Adrenal gland (tissue), 12 donors: ENCODE results near the gene NRAP. TPM values are rescaled to one million over a fixed set of nuclear protein-coding genes. Genes with fewer than 3 reads are reported as not detected.

Experiments
- DNase-seq, 7 donors: peaks; one replicate each; pipeline ENCODE4 v3.0.0-alpha.2; 2019 to 2020
- H3K27ac ChIP-seq, 5 donors: fragments of 200-600 bp; sonication (generic) in 4 of 5; 1 replicate in 3 of 5; 2 replicates in 2 of 5; pipeline versions ENCODE4 v1.5.1 to v1.8.0; 2016 to 2020; ENCODE audit warnings: mild to moderate bottlenecking in 1 of 5
- H3K27me3 ChIP-seq: fragments of 200-600 bp; 2 replicates; pipeline ENCODE4 v1.8.0; 2021
- H3K36me3 ChIP-seq, 2 donors: fragments of 200-600 bp; replicated peaks in 1 of 2; 1 replicate in 1 of 2; 2 replicates in 1 of 2; pipeline versions ENCODE4 v1.5.1 to v1.8.0; 2018 to 2022
- H3K4me1 ChIP-seq, 2 donors: fragments of 200-600 bp; replicated peaks in 1 of 2; 1 replicate in 1 of 2; 2 replicates in 1 of 2; pipeline versions ENCODE4 v1.5.1 to v1.8.0; 2018 to 2021
- H3K4me3 ChIP-seq, 4 donors: fragments of 200-600 bp; sonication (generic) in 3 of 4; one replicate each; pipeline ENCODE4 v1.5.1; 2016 to 2018
- H3K9me3 ChIP-seq, 3 donors: fragments of 200-600 bp; sonication (generic) in 1 of 3; replicated peaks in 1 of 3; 1 replicate in 2 of 3; 2 replicates in 1 of 3; pipeline versions ENCODE4 v1.5.1 to v1.8.0; 2016 to 2021
- POLR2A ChIP-seq, 2 donors: fragments of 450-650 bp; IDR thresholded peaks; one replicate each; pipeline ENCODE4 v1.6.1; 2017; ENCODE audit warnings: antibody characterized with exemption in 2 of 2, mild to moderate bottlenecking in 2 of 2, moderate library complexity in 1 of 2
- WGBS, 4 donors: extraction: QIAGEN DNeasy Blood & Tissue Kit in 2 of 4; methylation state at CpG; one replicate each; pipeline versions ENCODE4 v1.1.5 to v1.1.7; 2013 to 2017; 5-methylcytosine and 5-hydroxymethylcytosine counted together
- intact Hi-C, 2 donors: fragments of 100-400 bp; cut with DNase I; formaldehyde crosslinking; loops; one replicate each; pipeline versions ENCODE4 v1.14.1 to v1.15.0; 2022 to 2023
- polyA plus RNA-seq, 3 donors: library from polyadenylated mRNA; stranded (reverse); fragments of 200-250 nt in 2 of 3; fragments of 350-450 nt in 1 of 3; fragmentation: Illumina TruSeq in 1 of 3; extraction: RNeasy Lipid Tissue Mini Kit (QIAGEN cat#74804) in 1 of 3; gene quantifications; one replicate each; pipeline ENCODE4 v1.2.3, GENCODE V29; 2013 to 2014
- total RNA-seq, 9 donors: library from RNA; depleted of rRNA in 4 of 9; stranded (reverse); fragments of >200 nt in 4 of 9; fragments of 120-200 nt in 1 of 9; fragmentation: NEBNext Ultra II Directional in 1 of 9; extraction: Animal tissue kit (Norgen Biotek cat#: 25700) in 1 of 9; gene quantifications; one replicate each; pipeline versions ENCODE4 v1.1.0 to v1.2.4, GENCODE V29; 2013 to 2023
- TF ChIP-seq, protein P1 (sequence below), 6 experiments: fragments of 450-650 bp in 4 of 6; fragments of 200-600 bp in 2 of 6; sonication (generic) in 1 of 6; IDR thresholded peaks; 1 replicate in 5 of 6; 2 replicates in 1 of 6; pipeline versions ENCODE4 v1.5.1 to v1.8.0; 2016 to 2021; ENCODE audit warnings: antibody characterized with exemption in 6 of 6, mild to moderate bottlenecking in 2 of 6, moderate library complexity in 1 of 6
- donor health status: healthy with polysubstance abuse.
- donor health status: Bipolar disorder and iron deficiency.
- donor health status: DM: yes; HTN: yes; CAD: no.
- donor health status: DM: no; HTN: no; CAD: no.
- donor health status: DM: no; HTN: no; CAD: no.
- donor health status: DM: yes; HTN: yes; CAD: no.

NRAP gene
- total and polyA plus RNA-seq, 12 donors = 0.03 to 2.0 (median 0.09) TPM; not detected in 8

DNA sequence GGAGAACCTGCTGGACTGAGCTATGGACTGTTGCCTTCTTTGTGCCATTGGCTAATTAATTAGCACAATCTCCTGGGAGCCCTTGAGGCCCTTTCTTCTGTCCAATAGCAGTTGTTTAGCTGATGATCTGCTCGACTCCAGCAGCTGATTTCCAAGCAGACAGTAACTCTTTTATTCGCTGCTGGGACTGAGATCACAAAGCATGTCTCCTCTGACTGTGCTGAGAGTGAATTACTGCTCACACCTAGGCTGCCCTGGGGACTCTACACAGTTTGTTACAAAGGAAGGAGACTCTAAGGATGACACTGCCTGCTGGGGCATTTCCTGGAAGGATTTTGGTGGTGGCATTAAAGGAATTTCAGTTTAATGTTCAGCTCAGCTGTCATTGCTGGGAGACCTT, 47.3 kb upstream of the NRAP start:
- no peaks in the 10 kb centered on the region for H3K36me3 ChIP-seq
- whole genome bisulfite sequencing, 4 donors = 75 to 86% (median 78%) methylated on average over 2 of the region's 2 CpGs
- no peak overlapping the region for H3K27ac ChIP-seq
- intact Hi-C loops = no loop called here
- H3K9me3 ChIP-seq = no peaks in the 10 kb centered on the region
- peaks cover 0 to 18% of the 10 kb centered on the region in 2 donors for H3K4me1 ChIP-seq
- TF ChIP-seq, protein P1, sequence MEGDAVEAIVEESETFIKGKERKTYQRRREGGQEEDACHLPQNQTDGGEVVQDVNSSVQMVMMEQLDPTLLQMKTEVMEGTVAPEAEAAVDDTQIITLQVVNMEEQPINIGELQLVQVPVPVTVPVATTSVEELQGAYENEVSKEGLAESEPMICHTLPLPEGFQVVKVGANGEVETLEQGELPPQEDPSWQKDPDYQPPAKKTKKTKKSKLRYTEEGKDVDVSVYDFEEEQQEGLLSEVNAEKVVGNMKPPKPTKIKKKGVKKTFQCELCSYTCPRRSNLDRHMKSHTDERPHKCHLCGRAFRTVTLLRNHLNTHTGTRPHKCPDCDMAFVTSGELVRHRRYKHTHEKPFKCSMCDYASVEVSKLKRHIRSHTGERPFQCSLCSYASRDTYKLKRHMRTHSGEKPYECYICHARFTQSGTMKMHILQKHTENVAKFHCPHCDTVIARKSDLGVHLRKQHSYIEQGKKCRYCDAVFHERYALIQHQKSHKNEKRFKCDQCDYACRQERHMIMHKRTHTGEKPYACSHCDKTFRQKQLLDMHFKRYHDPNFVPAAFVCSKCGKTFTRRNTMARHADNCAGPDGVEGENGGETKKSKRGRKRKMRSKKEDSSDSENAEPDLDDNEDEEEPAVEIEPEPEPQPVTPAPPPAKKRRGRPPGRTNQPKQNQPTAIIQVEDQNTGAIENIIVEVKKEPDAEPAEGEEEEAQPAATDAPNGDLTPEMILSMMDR (IDR thresholded peaks at IDR 0.05) = no peak
- TF ChIP-seq POLR2A (IDR thresholded peaks at IDR 0.05) = no peak
- DNase-seq = no peak
- no peaks in the 10 kb centered on the region for H3K27me3 ChIP-seq
- no peak overlapping the region for H3K4me3 ChIP-seq

DNA sequence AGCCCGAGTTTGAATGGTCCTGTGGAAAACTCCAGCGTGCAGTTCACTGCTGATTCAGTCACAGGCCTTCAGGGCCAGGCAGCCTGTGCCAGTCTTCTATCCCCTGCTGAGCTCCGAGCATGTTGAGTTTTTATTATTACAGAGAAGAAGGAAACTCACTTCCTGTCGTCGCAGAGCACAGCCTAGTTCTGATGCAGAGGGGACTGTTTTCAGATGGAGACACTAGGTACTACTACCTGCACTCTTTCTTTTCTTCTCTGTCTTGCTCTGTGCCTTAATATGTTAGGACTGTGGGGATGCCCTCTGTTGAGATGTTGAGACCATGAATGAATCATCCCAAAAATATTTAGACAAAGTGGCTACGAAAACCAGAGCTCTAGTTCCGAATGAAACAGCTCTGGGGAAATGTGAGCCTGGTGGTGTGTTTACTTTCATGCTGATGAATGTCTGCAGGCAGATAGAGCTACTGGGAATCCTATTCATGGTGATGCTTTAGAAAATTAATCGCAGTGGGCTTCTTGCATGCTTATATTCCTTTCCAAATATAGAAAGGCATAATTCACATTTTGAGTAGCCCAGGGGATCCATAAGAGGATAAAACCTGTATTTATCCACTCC, 45.5 kb upstream of the NRAP start:
- DNase-seq = peak in 3 of 7 donors; percentile 35 to 53 (median 49)
- Histone ChIP-seq H3K9me3 (no peaks in the 10 kb centered on the region), H3K4me3 (no peak overlapping the region), H3K36me3 (no peaks in the 10 kb centered on the region), H3K4me1 (peaks cover 0 to 18% of the 10 kb centered on the region in 2 donors), H3K27me3 (no peaks in the 10 kb centered on the region), H3K27ac (peak overlapping the region in 3 of 5 donors; percentile 13 to 40 (median 26))
- intact Hi-C loops = loop anchor here in 1 of 2 donors (10.0 kb wide), 1 partner anchor 395 kb away; no protein-coding TSS in a partner anchor
- TF ChIP-seq, protein P1 (IDR thresholded peaks at IDR 0.05) = no peak
- TF ChIP-seq POLR2A (IDR thresholded peaks at IDR 0.05) = no peak
- 37 to 41% (median 37%) methylated on average over 8 of the region's 8 CpGs for WGBS, 4 donors

DNA sequence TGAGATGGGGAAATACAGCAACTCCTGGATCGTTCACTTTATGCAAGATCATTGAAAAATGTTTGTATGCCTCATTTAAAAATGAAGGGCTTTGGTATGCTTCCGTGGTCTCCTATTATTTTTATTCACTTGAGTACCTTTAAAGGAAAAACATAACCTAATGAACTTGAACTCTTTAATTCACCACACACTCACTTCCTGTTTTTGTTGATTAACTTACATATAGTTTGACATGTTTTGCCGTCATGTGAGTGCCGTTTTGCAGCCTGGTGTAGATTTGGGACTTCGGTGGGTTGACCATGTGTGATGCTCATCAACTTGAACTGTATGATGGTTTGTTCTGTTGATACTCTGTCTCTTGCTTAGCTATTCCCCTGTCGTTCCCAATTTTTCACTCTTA, 44.8 kb upstream of the NRAP start:
- WGBS, 4 donors = 84 to 91% (median 86%) methylated on average over 6 of the region's 6 CpGs
- Histone ChIP-seq H3K36me3 (no peaks in the 10 kb centered on the region), H3K4me3 (no peak overlapping the region), H3K4me1 (peaks cover 0 to 18% of the 10 kb centered on the region in 2 donors), H3K9me3 (no peaks in the 10 kb centered on the region), H3K27ac (peak overlapping the region in 2 of 5 donors; percentile 26 to 40), H3K27me3 (no peaks in the 10 kb centered on the region)
- no peak for TF ChIP-seq POLR2A (IDR thresholded peaks at IDR 0.05)
- intact Hi-C loops = loop anchor here in 1 of 2 donors (10.0 kb wide), 1 partner anchor 396 kb away; no protein-coding TSS in a partner anchor
- no peak for DNase-seq

DNA sequence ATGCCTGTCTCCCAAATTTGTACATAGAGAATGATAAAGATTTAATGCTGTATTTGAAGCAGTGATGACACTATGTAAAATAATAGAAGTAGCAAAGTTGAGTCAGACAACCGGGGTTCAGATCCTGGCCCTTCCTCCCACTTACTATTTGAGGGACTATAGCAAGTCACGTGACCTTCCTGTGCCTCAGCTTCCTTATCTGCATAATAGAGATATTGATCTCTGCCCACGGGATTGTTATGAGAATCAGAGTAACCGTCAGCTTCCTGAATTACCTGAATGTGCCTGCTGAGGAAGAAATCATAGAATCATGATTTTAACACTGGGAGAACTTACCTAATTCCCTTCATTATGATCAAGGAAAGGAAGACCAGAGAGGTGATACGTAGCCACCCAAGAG, 42.8 kb upstream of the NRAP start:
- no peak for TF ChIP-seq POLR2A (IDR thresholded peaks at IDR 0.05)
- TF ChIP-seq, protein P1 (IDR thresholded peaks at IDR 0.05) = no peak
- Histone ChIP-seq H3K4me3 (no peak overlapping the region), H3K36me3 (no peaks in the 10 kb centered on the region), H3K27me3 (no peaks in the 10 kb centered on the region), H3K27ac (no peak overlapping the region), H3K4me1 (peaks cover 0 to 18% of the 10 kb centered on the region in 2 donors), H3K9me3 (no peaks in the 10 kb centered on the region)
- no peak for DNase-seq
- WGBS, 4 donors = 65 to 75% (median 73%) methylated on average over 5 of the region's 5 CpGs
- intact Hi-C loops = loop anchor here in 1 of 2 donors (10.0 kb wide), 1 partner anchor 398 kb away; no protein-coding TSS in a partner anchor

DNA sequence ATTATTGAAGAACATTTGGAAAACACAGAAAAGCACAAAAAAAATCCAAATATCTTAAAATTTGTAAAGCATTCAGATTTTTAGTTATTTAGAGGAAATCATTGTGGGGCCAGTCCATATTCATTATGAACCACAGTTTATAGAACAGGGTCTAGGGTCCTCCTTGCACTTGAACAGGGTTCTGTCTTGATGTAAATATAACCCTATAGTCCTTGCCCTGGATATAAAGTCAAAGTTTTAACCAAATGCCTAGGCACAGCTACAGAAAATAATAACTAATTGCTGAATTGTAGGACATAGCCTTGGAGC, 41.5 kb upstream of the NRAP start:
- H3K4me1 ChIP-seq = peaks cover 0 to 15% of the 10 kb centered on the region in 2 donors
- no peak overlapping the region for H3K27ac ChIP-seq
- H3K9me3 ChIP-seq = no peaks in the 10 kb centered on the region
- no peaks in the 10 kb centered on the region for H3K36me3 ChIP-seq
- no peaks in the 10 kb centered on the region for H3K27me3 ChIP-seq
- no peak overlapping the region for H3K4me3 ChIP-seq
- TF ChIP-seq, protein P1 (IDR thresholded peaks at IDR 0.05) = no peak
- no peak for TF ChIP-seq POLR2A (IDR thresholded peaks at IDR 0.05)
- intact Hi-C loops = loop anchor here in 1 of 2 donors (10.0 kb wide), 1 partner anchor 400 kb away; no protein-coding TSS in a partner anchor
- no peak for DNase-seq
